HG03521 (cell line): ENCODE results near the gene ZSCAN5A.
"Not testable (repeated sequence)": the region's sequence is repeated elsewhere in the genome, so short reads cannot be mapped to it uniquely, and the experiment has no call there.

Experiments used
- ATAC-seq: cut with Tn5 transposase; IDR thresholded peaks from one replicate; pipeline ENCODE4 v1.9.1; 2021; ENCODE audit warnings: mild to moderate bottlenecking, moderate library complexity; ENCODE audit not compliant: unreplicated experiment

The ZSCAN5A gene

GRCh38 chr19:56315077-56315828 is 614 bp upstream of the ZSCAN5A start:
- peak; percentile 65 for ATAC-seq

GRCh38 chr19:56314018-56314380 is 640 bp downstream of the ZSCAN5A start:
- ATAC-seq, result no peak

- ATAC-seq, result no peak
Observed at GRCh38 chr19:56312787-56313657, 1.6 kb downstream of the ZSCAN5A start.

- no peak for ATAC-seq
Observed at GRCh38 chr19:56312342-56312741, 2.3 kb downstream of the ZSCAN5A start.

- no peak for ATAC-seq
Observed at GRCh38 chr19:56310462-56310861, 4.2 kb downstream of the ZSCAN5A start.

GRCh38 chr19:56309511-56310185 is 5.0 kb downstream of the ZSCAN5A start:
- no peak for ATAC-seq

GRCh38 chr19:56308792-56309191 is 5.8 kb downstream of the ZSCAN5A start:
- ATAC-seq, result no peak

- not testable (repeated sequence) for ATAC-seq
Observed at GRCh38 chr19:56307062-56307461, 7.6 kb downstream of the ZSCAN5A start.

- ATAC-seq, result no peak
Observed at GRCh38 chr19:56306016-56306415, 8.6 kb downstream of the ZSCAN5A start.

- no peak for ATAC-seq
Observed at GRCh38 chr19:56304243-56304642, 10.4 kb downstream of the ZSCAN5A start.

- ATAC-seq, result no peak
Observed at GRCh38 chr19:56301886-56302620, 12.6 kb downstream of the ZSCAN5A start.

- no peak for ATAC-seq
Observed at GRCh38 chr19:56301155-56301554, 13.5 kb downstream of the ZSCAN5A start.

- ATAC-seq, result no peak
Observed at GRCh38 chr19:56299688-56300087, 15.0 kb downstream of the ZSCAN5A start.

- ATAC-seq, result no peak
Observed at GRCh38 chr19:56297010-56297409, 17.6 kb downstream of the ZSCAN5A start.

GRCh38 chr19:56295531-56296455 is 18.8 kb downstream of the ZSCAN5A start:
- no peak for ATAC-seq

GRCh38 chr19:56294549-56294948 is 20.1 kb downstream of the ZSCAN5A start:
- no peak for ATAC-seq

- no peak for ATAC-seq
Observed at GRCh38 chr19:56291867-56292266, 22.8 kb downstream of the ZSCAN5A start.

- no peak for ATAC-seq
Observed at GRCh38 chr19:56290104-56290503, 24.5 kb downstream of the ZSCAN5A start.

GRCh38 chr19:56284746-56285145 is 29.9 kb downstream of the ZSCAN5A start:
- ATAC-seq, result no peak

GRCh38 chr19:56282809-56283208 is 31.8 kb downstream of the ZSCAN5A start:
- no peak for ATAC-seq
